ENCODE results near the gene PHACTR2.
"Not testable (repeated sequence)": the region's sequence is repeated elsewhere in the genome, so short reads cannot be mapped to it uniquely, and the experiment has no call there.

Gene PHACTR2

DNA sequence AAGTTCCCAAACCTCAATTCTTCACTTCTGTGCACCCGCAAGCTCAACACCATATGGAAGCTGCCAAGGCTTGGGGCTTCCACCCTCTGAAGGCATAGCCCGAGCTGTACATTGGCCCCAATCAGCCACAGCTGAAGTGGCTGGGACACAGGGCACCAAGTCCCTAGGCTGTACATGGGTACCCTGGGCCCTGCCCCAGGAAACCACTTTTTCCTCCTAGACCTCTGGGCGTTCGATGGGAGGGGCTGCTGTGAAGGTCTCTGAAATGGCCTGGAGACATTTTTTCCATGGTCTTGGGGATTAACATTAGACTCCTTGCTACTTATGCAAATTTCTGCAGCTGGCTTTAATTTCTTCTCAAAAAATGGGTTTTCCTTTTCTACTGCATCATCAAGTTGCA lies 195.8 kb downstream of the PHACTR2 start:
- not testable (repeated sequence) for FAIRE-seq

DNA sequence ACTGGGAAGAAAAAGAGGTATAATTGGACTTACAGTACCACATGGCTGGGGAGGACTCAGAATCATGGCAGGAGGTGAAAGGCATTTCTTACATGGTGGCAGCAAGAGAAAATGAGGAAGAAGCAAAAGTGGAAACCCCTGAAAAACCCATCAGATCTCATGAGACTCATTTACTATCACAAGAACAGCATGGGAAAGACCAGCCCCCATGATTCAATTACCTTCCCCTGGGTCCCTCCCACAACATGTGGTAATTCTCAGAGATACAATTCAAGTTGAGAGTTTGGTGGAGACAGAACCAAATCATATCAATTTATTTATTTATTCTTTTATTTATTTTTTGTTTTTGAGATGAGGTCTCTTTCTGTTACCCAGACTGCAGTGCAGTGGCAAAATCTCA lies 196.7 kb downstream of the PHACTR2 start:
- FAIRE-seq, result not testable (repeated sequence)

DNA sequence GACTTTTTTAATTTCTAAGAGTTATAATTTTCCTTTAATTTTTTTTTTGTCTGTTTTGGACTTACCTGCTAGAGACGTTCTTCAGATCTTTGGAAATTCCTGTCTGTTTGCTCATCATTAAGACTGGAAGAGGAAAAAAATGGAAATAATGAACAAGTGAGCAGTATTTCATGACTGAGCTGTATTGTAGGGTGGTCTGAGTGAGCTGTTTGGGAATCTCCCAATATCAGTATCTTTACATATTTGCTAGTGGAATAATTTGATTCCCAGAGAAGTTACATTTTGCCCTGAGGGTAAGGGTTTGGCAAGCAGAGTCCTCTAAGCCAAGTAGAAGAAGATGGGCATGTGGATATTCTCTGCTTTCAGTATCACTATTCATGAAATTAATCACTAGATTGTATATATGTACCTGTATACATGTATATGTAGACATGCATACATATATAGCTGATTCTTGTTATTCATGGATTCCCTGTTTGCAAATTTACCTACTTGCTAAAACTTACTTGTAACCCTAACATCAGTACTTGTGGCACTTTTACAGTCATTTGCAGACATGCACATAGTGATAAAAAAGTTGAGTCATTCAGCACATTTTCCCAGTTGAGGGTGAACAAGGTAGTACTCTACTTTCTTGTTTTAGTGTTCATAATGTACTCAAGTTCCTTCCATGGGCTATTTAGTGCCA lies 200.0 kb downstream of the PHACTR2 start:
- no peak for FAIRE-seq

- FAIRE-seq, result no peak
Measured at GRCh38 chr6:143878272-143878760, 200.6 kb downstream of the PHACTR2 start.

DNA sequence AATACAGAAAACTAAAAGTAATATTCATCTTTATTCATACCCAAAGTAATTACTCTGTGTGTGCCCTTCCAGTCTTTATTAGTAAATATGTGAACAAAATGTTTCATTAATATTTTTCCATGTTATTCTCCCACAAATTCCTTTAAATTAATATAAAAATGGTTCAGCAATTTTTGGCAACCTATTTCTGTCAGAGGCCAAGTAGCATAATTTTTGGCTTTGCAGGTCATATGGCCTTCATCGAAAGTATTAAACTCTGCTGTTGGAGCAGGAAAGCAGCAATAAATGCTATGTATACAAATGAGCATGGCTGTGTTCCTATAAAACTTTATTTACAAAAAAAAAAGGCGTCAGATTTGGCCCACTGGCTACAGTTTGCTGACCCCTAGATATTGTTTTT lies 202.6 kb downstream of the PHACTR2 start:
- no peak for FAIRE-seq

Measured in G401.6 (cell line).